ENCODE results near the gene C10orf120. TPM values are rescaled to one million over a fixed set of nuclear protein-coding genes. Genes with fewer than 3 reads are reported as not detected.

Gene C10orf120
- not detected in 2 replicates for total RNA-seq (2014; rRNA removed; shearing (Covaris generic))

DNA sequence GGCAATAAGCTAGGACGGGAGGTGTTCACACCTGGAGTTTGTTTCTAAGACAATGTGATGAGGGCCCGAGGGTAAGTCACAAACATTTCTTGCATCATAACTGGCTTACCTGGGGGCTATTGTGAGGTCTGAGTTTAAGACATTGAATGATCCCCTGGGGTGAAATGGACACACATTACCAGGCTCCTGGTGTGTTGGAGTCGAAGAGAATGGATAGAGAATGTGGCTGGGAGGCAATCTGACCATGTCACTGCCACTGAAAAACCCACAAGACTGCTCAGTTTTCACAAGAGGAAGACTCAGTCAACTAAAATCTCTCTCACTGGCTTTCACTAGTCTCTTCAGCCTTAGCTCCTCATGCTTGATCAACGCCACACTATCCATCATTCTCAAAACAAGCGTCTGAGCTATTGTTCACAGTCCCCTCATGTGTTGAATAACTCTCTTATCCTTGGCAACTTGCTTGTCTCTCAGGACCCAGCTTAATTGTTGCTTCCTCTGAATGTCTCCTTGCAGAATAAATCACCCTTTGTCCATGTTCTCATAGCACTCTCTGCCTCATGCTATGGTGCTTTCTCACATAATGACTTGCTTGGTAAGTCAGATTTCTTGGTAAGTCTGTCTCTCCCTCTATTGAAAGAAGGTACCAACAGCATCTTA is at the start of gene C10orf120:
TSS of gene C10orf120 (minus strand) at position 51 of the 660 bp plus-strand sequence. CDS start 56 bp downstream, outside the sequence.
- no peak for DNase-seq (ENCODE audit: low read depth)

GRCh38 chr10:122748496-122748895 is 48.9 kb upstream of the C10orf120 start:
- DNase-seq (ENCODE audit: low read depth) = no peak

DNA sequence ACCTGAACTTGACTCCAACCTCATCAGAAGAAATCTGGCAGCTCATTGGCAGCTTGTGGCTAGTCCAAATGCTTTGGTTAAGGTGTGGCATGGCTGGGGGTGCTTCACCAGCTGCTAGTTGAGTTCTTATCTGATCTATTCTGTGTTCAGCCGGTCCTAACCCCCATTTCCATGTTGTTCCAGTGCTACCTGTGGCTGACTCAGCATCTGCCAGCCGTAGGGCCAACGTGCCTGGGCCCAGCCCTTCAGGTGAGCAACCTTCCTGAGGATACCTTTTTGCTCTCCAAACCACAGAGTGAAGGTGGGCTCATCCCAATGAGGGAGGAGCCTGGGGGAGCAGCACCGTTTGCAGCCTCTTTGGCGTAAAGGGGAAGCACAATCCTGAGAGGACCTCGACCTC is 46.8 kb upstream of the C10orf120 start:
- DNase-seq (ENCODE audit: low read depth) = no peak

DNA sequence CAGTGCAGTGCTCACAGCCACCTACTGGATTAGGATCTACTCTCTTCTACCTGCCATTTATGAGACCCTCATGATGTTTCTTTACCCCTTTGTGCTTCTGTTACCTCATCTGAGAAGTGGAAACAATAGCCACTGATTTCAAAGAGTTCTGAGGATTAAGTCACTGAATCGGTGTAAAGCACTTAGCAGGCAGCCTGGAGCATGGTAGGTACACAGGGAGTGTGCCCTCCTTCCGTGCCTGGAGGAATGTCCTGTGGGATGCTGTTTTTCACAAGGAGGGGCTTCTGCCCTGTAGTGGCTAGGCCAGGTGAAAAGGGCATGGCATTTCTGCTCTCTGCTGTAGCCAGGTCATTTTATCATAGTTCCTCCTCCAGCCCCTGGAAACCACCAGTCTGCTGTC is 44.6 kb upstream of the C10orf120 start:
- no peak for DNase-seq (ENCODE audit: low read depth)

GRCh38 chr10:122740640-122741039 is 41.0 kb upstream of the C10orf120 start:
- peak; percentile 41 for DNase-seq (ENCODE audit: low read depth)

DNA sequence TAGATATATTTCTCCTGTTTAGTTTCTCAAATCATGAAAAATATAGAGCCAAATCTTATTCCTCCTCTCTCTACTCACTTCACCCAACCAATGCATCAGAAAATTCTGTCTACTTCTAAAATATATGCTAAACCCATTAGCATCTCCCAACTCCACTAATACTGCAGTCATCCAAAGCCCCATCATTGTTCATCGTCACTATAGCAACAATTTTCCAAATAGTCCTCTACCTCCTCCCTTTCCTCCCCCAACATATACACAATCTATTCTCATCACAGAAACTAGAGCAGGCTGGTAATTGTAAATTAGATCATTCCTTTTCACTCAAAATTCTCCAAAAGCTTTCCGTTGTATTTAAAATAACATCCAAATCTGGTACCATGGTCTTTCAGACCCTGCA is 38.4 kb upstream of the C10orf120 start:
- DNase-seq (ENCODE audit: low read depth) = no peak

DNA sequence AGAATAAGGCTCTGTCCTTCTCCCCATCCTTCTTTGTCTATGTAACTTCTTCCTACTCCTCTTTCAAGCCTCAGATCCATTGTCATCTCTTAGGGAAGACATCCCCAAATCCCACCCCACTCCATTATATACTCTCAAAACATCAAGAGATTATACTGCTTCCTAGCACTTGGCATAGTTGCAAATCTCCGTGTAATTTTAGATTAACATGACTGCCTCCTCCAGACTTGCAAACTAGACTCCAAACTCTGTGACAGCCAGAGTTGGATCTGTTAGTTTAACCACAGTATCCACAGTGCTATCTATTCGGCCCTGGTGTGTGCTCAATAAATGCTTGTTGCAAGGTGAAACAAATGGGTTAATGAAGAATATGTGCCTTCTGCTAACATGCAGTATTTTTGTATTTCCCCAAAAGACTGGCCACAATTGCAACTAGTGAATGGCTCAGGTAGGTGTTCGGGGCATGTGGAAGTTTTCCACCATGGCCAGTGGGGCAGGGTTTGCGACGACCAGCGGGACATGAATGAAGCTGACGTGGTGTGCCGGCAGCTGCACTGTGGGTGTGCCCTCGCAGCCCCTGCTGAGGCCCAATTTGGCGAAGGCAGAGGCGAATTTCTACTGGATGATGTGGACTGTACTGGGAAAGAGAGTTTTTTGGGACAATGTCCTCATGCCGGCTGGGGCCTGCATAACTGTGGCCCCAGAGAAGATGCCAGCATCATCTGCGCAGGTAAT is 34.5 kb upstream of the C10orf120 start:
- DNase-seq (ENCODE audit: low read depth) = no peak

- no peak for DNase-seq (ENCODE audit: low read depth)
Observed at GRCh38 chr10:122733443-122733842, 33.8 kb upstream of the C10orf120 start.

DNA sequence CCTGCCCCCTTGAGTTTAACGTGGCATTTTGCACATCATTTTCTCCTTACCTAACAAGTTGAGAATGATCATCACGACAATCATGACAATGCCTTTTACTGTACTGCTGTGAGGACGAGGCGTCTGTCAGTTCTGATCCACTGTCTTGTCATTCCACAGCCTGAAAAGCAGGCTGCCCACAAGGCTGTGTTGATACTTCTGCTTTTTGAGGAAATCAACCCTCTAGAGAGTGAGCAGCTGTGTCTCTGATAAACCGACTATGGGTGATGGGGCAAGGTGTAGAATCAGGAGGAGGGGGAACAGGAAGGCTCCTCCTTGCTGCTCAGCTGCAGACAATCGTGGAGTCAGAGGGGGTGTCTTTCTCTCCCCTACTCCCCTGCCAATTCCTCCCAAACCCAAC is 30.6 kb upstream of the C10orf120 start:
- no peak for DNase-seq (ENCODE audit: low read depth)

DNA sequence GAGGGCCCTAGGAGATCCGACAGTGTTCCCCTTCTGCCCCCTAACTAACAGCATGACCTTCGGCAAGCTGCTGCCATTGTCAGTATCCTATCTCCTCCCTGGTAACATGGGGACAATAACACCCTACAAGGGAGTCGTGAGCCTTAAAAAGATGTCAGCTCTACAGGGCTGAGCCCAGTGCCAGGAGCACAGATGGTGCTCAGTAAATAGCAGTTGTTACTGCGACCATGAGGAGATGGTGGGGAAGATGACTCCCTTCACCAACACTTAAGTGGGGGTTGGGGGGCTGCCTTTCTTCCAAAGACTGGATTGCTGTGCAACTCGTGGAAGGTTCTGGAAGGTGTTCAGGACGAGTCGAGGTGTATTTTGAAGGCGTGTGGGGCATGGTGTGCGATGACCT is 29.5 kb upstream of the C10orf120 start:
- no peak for DNase-seq (ENCODE audit: low read depth)

GRCh38 chr10:122727426-122727825 is 27.8 kb upstream of the C10orf120 start:
- no peak for DNase-seq (ENCODE audit: low read depth)

DNA sequence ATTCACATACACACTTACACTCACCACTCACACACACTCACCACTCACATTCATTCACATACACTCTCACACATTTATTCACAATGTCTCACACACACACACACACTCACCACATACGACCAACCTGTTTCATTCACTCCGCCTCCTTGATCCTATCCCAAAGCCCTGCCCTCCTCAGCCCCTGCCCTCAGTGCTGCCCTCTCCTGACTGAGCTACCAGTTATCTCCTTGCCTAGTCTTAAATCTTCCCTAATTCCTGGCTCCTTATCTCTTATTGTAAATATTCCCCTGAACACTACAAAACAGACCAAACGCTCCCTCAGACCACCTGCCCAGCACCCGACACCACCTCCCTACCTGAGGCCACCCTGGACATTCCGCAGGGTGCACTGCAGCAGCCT is 26.1 kb upstream of the C10orf120 start:
- DNase-seq (ENCODE audit: low read depth) = no peak

DNA sequence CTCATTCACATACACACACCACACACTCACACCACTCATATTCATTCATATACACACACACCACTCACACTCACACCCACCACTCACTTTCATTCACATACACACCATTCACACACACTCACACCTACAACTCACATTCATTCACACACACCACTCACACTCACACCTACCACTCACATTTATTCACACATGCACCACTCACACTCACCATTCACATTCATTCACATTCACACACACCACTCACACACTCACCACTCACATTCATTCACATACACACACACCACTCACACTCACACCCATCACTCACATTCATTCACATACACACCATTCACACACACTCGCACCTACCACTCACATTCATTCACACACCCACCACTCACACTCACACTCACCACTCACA is 25.4 kb upstream of the C10orf120 start:
- no peak for DNase-seq (ENCODE audit: low read depth)

DNA sequence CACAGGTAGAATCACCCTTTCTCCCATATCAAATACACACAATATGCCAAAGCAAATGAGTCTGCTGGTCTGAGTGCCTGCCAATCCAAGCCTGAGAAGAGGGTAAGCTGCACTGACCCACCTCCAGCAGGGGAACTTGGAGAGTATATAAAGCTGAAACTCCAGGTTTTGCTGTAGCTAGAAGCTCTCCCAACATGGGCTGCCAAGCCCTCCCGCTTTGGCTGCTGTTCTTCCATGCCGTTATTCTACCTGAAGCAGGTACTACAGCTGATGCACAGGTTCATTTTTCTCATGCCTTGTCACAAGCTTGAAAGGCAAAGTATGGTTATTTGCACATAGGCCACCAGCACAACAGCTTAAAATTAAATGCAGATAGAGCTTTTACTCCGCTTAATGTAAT is 21.5 kb upstream of the C10orf120 start:
- DNase-seq (ENCODE audit: low read depth) = no peak

- no peak for DNase-seq (ENCODE audit: low read depth)
Observed at GRCh38 chr10:122716025-122716424, 16.4 kb upstream of the C10orf120 start.

- no peak for DNase-seq (ENCODE audit: low read depth)
Observed at GRCh38 chr10:122715576-122715975, 15.9 kb upstream of the C10orf120 start.

DNA sequence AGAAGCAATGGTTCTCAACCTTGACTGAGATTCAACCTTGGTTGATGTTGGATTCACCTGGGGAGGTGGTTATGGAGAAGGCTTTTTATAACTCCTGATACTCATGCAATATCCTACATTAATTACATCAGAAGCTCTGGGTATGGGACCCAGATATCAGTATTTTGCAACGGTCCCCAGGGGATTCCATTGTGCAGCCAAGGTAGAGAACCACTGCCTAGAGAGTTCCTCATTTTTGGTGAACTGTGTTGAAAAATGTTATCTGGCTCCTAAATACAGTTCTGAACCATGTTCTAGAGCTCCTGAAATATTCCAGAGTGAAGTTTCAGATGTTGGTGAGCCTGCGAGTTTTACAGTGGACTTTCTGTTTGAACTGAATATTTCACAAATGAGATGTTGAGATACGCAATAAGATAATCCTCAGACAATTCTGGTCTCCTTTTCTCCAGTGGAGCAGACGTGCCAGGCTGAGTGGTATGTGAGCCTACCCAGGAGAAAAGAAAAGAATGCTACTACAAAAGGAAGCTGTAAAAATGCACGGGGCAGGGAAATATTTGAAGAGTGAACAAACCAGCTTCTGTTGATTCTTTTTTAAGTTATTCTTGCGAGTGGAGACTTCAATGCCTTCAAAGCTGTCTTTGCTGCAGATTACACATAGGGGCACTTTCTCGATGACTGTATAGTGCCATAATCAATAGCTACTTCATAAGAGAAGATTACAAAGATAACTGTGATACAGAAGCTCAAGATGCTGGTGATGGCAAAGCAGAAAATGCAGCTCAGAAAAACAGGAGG is 13.6 kb upstream of the C10orf120 start:
- no peak for DNase-seq (ENCODE audit: low read depth)

- DNase-seq (ENCODE audit: low read depth) = no peak
Observed at GRCh38 chr10:122710576-122710975, 10.9 kb upstream of the C10orf120 start.

GRCh38 chr10:122709971-122710370 is 10.3 kb upstream of the C10orf120 start:
- DNase-seq (ENCODE audit: low read depth) = no peak

GRCh38 chr10:122707535-122707934 is 7.9 kb upstream of the C10orf120 start:
- DNase-seq (ENCODE audit: low read depth) = no peak

- DNase-seq (ENCODE audit: low read depth) = no peak
Observed at GRCh38 chr10:122706947-122707346, 7.3 kb upstream of the C10orf120 start.

DNA sequence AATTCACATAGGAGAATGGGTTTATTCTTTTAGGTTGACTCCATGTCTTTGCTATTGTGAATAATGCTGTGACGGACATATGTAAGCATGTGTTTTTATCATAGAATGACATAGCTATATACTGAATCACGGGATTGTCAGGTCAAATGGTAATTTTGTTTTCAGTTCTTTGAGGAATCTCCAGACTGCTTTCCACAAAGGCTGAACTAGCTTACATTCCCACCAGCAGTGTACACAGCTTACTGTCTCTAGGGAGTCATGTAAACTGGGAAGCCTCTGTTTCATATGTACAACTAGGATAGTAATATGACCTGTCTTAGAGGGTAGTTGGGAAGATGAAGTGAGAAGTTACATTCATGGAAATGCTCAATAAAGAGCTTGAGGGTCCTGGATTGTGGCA is 6.8 kb upstream of the C10orf120 start:
- no peak for DNase-seq (ENCODE audit: low read depth)

Data from Daoy (cell line).